ENCODE results near the gene CBX7. TPM values are rescaled to one million over a fixed set of nuclear protein-coding genes. Genes with fewer than 3 reads are reported as not detected.

CBX7 gene
- total and polyA plus RNA-seq, 4 donors = 2.2 to 21.8 (median 14.9) TPM

GRCh38 chr22:39181356-39181755, 28.9 kb upstream of the CBX7 start:
- H3K27me3 ChIP-seq (ENCODE audit: control insufficient read depth in 4 of 4, insufficient read depth in 4 of 4, low read length in 3 of 4) = no peaks in the 10 kb centered on the region
- TF ChIP-seq HNF4G (IDR thresholded peaks at IDR 0.05) (no peak), FOXA2 (IDR thresholded peaks at IDR 0.05) (no peak), HNF4A (conservative IDR thresholded peaks at IDR 0.05) (no peak), YY1 (IDR thresholded peaks at IDR 0.05) (no peak), TAF1 (conservative IDR thresholded peaks at IDR 0.05) (no peak), NR2F2 (IDR thresholded peaks at IDR 0.05) (no peak), RAD21 (IDR thresholded peaks at IDR 0.05) (no peak)
- TF ChIP-seq, protein P1, sequence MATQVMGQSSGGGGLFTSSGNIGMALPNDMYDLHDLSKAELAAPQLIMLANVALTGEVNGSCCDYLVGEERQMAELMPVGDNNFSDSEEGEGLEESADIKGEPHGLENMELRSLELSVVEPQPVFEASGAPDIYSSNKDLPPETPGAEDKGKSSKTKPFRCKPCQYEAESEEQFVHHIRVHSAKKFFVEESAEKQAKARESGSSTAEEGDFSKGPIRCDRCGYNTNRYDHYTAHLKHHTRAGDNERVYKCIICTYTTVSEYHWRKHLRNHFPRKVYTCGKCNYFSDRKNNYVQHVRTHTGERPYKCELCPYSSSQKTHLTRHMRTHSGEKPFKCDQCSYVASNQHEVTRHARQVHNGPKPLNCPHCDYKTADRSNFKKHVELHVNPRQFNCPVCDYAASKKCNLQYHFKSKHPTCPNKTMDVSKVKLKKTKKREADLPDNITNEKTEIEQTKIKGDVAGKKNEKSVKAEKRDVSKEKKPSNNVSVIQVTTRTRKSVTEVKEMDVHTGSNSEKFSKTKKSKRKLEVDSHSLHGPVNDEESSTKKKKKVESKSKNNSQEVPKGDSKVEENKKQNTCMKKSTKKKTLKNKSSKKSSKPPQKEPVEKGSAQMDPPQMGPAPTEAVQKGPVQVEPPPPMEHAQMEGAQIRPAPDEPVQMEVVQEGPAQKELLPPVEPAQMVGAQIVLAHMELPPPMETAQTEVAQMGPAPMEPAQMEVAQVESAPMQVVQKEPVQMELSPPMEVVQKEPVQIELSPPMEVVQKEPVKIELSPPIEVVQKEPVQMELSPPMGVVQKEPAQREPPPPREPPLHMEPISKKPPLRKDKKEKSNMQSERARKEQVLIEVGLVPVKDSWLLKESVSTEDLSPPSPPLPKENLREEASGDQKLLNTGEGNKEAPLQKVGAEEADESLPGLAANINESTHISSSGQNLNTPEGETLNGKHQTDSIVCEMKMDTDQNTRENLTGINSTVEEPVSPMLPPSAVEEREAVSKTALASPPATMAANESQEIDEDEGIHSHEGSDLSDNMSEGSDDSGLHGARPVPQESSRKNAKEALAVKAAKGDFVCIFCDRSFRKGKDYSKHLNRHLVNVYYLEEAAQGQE (IDR thresholded peaks at IDR 0.05) = no peak
- WGBS = 98% methylated on average over 8 of the region's 8 CpGs
- no peak for DNase-seq (ENCODE audit: low spot score)
- H3K9me3 ChIP-seq (ENCODE audit: control insufficient read depth in 4 of 4, low read length in 3 of 4) = no peaks in the 10 kb centered on the region
- no peaks in the 10 kb centered on the region for H3K36me3 ChIP-seq (ENCODE audit: control insufficient read depth in 4 of 4, insufficient read depth in 3 of 4, low read depth in 1 of 4, low read length in 3 of 4)
- no peak overlapping the region for H3K4me3 ChIP-seq (ENCODE audit: low read depth in 1 of 3, low read length in 3 of 3)
- no peak overlapping the region for H3K9ac ChIP-seq (ENCODE audit: low read depth in 1 of 2, low read length in 2 of 2)
- H3K4me1 ChIP-seq (ENCODE audit: control insufficient read depth in 4 of 4, insufficient read depth in 4 of 4, low read length in 3 of 4) = peaks cover 0 to 8% (median 0%) of the 10 kb centered on the region in 4 donors
- no peak overlapping the region for H3K27ac ChIP-seq (ENCODE audit: low read depth in 1 of 2, low read length in 2 of 2)

GRCh38 chr22:39179841-39180335, 27.4 kb upstream of the CBX7 start:
- no peak overlapping the region for H3K4me3 ChIP-seq (ENCODE audit: low read depth in 1 of 3, low read length in 3 of 3)
- no peak for DNase-seq (ENCODE audit: low spot score)
- H3K9me3 ChIP-seq (ENCODE audit: control insufficient read depth in 4 of 4, low read length in 3 of 4) = no peaks in the 10 kb centered on the region
- peaks cover 0 to 16% (median 0%) of the 10 kb centered on the region in 4 donors for H3K4me1 ChIP-seq (ENCODE audit: control insufficient read depth in 4 of 4, insufficient read depth in 4 of 4, low read length in 3 of 4)
- H3K36me3 ChIP-seq (ENCODE audit: control insufficient read depth in 4 of 4, insufficient read depth in 3 of 4, low read depth in 1 of 4, low read length in 3 of 4) = no peaks in the 10 kb centered on the region
- H3K9ac ChIP-seq (ENCODE audit: low read depth in 1 of 2, low read length in 2 of 2) = no peak overlapping the region
- H3K27ac ChIP-seq (ENCODE audit: low read depth in 1 of 2, low read length in 2 of 2) = no peak overlapping the region
- TF ChIP-seq ZBTB33 (IDR thresholded peaks at IDR 0.05) = no peak
- TF ChIP-seq JUND (IDR thresholded peaks at IDR 0.05) = no peak
- TF ChIP-seq ATF3 (IDR thresholded peaks at IDR 0.05) = no peak
- no peak for TF ChIP-seq GABPA (IDR thresholded peaks at IDR 0.05 in 1 of 2, conservative IDR thresholded peaks at IDR 0.05 in 1 of 2)
- TF ChIP-seq, protein P2, sequence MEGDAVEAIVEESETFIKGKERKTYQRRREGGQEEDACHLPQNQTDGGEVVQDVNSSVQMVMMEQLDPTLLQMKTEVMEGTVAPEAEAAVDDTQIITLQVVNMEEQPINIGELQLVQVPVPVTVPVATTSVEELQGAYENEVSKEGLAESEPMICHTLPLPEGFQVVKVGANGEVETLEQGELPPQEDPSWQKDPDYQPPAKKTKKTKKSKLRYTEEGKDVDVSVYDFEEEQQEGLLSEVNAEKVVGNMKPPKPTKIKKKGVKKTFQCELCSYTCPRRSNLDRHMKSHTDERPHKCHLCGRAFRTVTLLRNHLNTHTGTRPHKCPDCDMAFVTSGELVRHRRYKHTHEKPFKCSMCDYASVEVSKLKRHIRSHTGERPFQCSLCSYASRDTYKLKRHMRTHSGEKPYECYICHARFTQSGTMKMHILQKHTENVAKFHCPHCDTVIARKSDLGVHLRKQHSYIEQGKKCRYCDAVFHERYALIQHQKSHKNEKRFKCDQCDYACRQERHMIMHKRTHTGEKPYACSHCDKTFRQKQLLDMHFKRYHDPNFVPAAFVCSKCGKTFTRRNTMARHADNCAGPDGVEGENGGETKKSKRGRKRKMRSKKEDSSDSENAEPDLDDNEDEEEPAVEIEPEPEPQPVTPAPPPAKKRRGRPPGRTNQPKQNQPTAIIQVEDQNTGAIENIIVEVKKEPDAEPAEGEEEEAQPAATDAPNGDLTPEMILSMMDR (IDR thresholded peaks at IDR 0.05; ENCODE audit: low read depth, low read length, missing input control) = no peak
- 76% methylated on average over 21 of the region's 21 CpGs for WGBS
- H3K27me3 ChIP-seq (ENCODE audit: control insufficient read depth in 4 of 4, insufficient read depth in 4 of 4, low read length in 3 of 4) = no peaks in the 10 kb centered on the region
